ENCODE results near the gene NCAPD2.

- TF ChIP-seq CTCF (IDR thresholded peaks at IDR 0.05; ENCODE audit: low read depth, low read length) (peak; percentile 86), POLR2A (IDR thresholded peaks at IDR 0.05; ENCODE audit: extremely low read depth, insufficient read length) (no peak), MAX (IDR thresholded peaks at IDR 0.05; ENCODE audit: low read depth, low read length) (0 out of 2 replicates have a peak, but pooled peaks have one; percentile 16)
Measured at GRCh38 chr12:6465467-6466183, 28.3 kb upstream of the NCAPD2 start.
